ENCODE measurements around the gene ZFP36. TPM values are rescaled to one million over a fixed set of nuclear protein-coding genes. Genes with fewer than 3 reads are reported as not detected.

ZFP36 gene
- total and polyA plus RNA-seq, 5 donors = 38.1 to 203 (median 69.2) TPM

DNA sequence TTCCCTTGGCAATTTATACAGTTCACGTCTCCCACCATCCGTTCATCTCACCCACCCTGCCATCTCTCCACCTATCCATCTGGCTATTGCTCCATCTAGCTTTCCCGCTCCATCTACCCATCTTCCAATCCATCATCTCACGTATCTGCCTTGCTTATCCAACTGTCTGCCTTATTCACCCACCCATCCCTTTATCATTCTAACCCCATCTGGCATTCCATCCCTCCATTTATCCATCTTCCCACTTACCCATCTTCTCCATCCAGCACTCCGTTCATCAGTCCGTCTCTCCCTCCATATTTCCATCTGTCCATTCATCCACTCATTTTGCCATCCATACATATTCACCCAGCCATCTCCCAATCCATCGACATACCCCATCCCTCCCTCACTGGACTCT lies 19.1 kb downstream of the ZFP36 start:
- Histone ChIP-seq H3K27ac (ENCODE audit: low read length) (no peak overlapping the region), H3K27me3 (ENCODE audit: control insufficient read depth, insufficient read depth) (no peaks in the 10 kb centered on the region), H3K4me1 (ENCODE audit: control insufficient read depth, insufficient read depth, low read length) (peaks cover 4% of the 10 kb centered on the region), H3K9me3 (ENCODE audit: control insufficient read depth, low read length) (no peaks in the 10 kb centered on the region), H3K4me3 (ENCODE audit: low read length) (no peak overlapping the region)
- intact Hi-C loops (cut with DNase I) = no loop called here
- ATAC-seq (no peak), DNase-seq (peak in 1 of 3 donors; percentile 6)
- WGBS = 88% methylated on average over 7 of the region's 7 CpGs

DNA sequence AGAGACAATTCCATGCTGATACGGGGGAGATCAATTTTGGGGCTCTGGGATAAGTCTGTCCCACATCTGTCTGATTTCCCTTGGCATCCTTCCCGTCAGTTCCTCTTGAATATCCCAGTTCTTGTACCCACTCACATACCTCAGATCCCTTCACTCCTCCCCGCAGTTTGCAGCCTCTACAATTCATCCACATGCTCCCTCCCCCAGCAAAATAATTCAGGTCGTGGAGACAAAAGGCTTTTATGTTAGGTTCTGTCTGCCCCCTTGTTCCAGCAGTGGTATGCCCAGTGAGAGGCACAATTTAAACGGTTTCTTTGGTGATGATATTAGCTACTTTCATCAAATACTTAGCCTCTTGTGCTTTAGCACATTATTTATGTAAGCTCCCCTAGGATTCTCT lies 19.5 kb downstream of the ZFP36 start:
- Histone ChIP-seq H3K4me3 (ENCODE audit: low read length) (no peak overlapping the region), H3K27me3 (ENCODE audit: control insufficient read depth, insufficient read depth) (no peaks in the 10 kb centered on the region), H3K27ac (ENCODE audit: low read length) (no peak overlapping the region), H3K4me1 (ENCODE audit: control insufficient read depth, insufficient read depth, low read length) (peaks cover 4% of the 10 kb centered on the region), H3K9me3 (ENCODE audit: control insufficient read depth, low read length) (no peaks in the 10 kb centered on the region)
- 53% methylated on average over 5 of the region's 5 CpGs for whole genome bisulfite sequencing
- intact Hi-C loops (cut with DNase I) = no loop called here
- ATAC-seq (no peak), DNase-seq (no peak)

- 89% methylated on average over 11 of the region's 11 CpGs for WGBS
- ATAC-seq (no peak), DNase-seq (peak in 1 of 3 donors; percentile 21)
- H3K27ac ChIP-seq (ENCODE audit: low read length) = no peak overlapping the region
- peaks cover 4% of the 10 kb centered on the region for H3K4me1 ChIP-seq (ENCODE audit: control insufficient read depth, insufficient read depth, low read length)
- no peaks in the 10 kb centered on the region for H3K27me3 ChIP-seq (ENCODE audit: control insufficient read depth, insufficient read depth)
- no peak overlapping the region for H3K4me3 ChIP-seq (ENCODE audit: low read length)
- no peaks in the 10 kb centered on the region for H3K9me3 ChIP-seq (ENCODE audit: control insufficient read depth, low read length)
- intact Hi-C loops (cut with DNase I) = no loop called here
Observed at GRCh38 chr19:39427707-39428106, 21.1 kb downstream of the ZFP36 start.

- intact Hi-C loops (cut with DNase I) = no loop called here
- H3K27me3 ChIP-seq (ENCODE audit: control insufficient read depth, insufficient read depth) = no peaks in the 10 kb centered on the region
- 17% methylated on average over 23 of the region's 23 CpGs for WGBS
- ATAC-seq (peak; percentile 73 to 88), DNase-seq (peak; percentile 83 to 91 (median 91))
- no peaks in the 10 kb centered on the region for H3K9me3 ChIP-seq (ENCODE audit: control insufficient read depth, low read length)
- peaks cover 4% of the 10 kb centered on the region for H3K4me1 ChIP-seq (ENCODE audit: control insufficient read depth, insufficient read depth, low read length)
- H3K27ac ChIP-seq (ENCODE audit: low read length) = peak overlapping the region; percentile 82
- H3K4me3 ChIP-seq (ENCODE audit: low read length) = no peak overlapping the region
Observed at GRCh38 chr19:39428283-39429112, 21.9 kb downstream of the ZFP36 start.

DNA sequence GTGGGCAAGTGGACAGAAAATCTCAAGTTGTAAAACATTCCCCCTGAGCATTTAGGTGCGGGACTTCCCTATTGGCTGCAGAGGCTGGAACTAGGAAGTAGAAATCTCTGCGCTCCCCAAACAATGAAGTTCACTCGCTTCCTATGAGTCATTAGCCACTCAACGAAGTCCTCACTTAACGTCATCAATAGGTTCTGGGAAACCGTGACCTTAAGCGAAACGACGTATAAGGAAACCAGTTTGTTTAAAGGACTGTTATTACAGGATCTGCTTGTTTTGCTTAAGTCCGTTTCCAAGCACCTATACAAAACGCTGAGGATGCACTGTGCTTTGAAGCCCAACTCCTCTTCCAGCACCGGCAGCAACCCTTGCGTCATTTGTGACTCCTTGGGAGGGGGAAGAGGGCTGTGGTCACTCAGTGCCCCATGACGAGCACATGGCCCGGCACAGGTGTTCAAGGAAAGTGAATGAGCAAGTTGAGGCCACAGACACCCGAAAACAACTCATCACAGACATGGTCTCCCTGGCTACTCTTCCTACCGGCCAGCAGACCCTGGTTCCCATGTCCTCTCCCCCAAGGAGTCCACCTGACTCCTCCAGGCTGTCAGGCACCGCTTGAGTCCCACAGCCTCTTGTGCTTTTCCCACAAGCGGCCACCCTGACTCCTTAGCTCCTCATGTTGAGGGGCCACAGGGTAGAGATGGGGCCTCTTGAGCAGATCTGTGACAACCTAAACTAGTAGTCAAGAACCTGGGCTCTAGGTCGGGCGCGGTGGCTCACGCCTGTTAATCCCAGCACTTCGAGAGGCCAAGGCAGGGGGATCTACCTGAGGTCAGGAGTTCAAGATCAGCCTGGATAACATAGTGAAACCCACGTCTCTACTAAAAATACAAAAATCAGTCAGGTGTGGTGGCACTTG lies 24.3 kb downstream of the ZFP36 start:
- Histone ChIP-seq H3K4me1 (ENCODE audit: control insufficient read depth, insufficient read depth, low read length) (peaks cover 7% of the 10 kb centered on the region), H3K4me3 (ENCODE audit: low read length) (no peak overlapping the region), H3K9me3 (ENCODE audit: control insufficient read depth, low read length) (no peaks in the 10 kb centered on the region), H3K27ac (ENCODE audit: low read length) (peak overlapping the region; percentile 13), H3K27me3 (ENCODE audit: control insufficient read depth, insufficient read depth) (no peaks in the 10 kb centered on the region)
- ATAC-seq (peak in 1 of 2 donors; percentile 52), DNase-seq (peak in 2 of 3 donors; percentile 53 to 62)
- intact Hi-C loops (cut with DNase I) = no loop called here
- 62% methylated on average over 25 of the region's 25 CpGs for WGBS

DNA sequence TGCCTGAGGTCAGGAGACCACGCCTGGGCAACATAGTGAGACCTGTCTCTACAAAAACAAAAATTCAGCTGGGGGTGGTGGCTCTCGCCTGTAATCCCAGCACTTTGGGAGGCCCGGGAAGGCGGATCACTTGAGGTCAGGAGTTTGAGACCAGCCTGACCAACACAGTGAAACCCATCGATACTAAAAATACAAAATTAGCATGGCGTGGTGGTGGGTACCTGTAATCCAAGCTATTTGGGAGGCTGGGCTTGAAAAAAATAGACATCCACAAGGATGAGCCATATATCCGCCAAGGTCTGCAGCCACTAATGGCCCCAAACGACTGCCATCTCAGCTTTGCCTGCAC lies 26.0 kb downstream of the ZFP36 start:
- H3K4me3 ChIP-seq (ENCODE audit: low read length) = no peak overlapping the region

DNA sequence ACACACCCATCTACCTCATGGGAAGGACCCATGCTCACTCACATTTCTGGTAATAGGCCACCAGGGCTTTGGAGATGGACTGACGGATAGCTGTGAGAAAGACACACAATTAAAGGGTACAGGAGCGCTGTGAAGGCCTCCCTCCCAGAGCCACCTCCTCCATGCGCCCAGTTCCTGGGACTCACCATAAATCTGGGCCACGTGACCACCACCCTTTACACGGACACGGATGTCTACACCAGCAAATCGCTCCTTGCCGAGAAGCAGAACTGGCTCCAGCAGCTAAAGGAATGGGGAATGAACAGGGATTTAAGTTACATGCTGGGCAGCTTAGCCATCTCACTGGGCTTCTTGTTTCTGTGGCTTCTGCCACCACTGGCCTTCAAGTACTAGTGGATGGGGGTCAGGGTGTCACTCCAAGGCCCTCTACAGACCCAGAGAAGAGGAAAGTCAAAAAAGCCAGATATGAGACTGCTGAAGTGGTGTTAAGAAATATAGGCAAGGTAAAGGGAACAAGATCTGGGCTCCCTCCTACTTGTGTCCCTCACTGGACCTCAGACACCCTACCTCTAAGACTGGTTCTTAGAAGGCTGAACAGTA lies 26.9 kb downstream of the ZFP36 start:
- ATAC-seq = no peak
- no peak overlapping the region for H3K4me3 ChIP-seq (ENCODE audit: low read length)
- 93% methylated on average over 8 of the region's 8 CpGs for WGBS
- intact Hi-C loops (cut with DNase I) = no loop called here
- no peaks in the 10 kb centered on the region for H3K27me3 ChIP-seq (ENCODE audit: control insufficient read depth, insufficient read depth)
- peak in 1 of 3 donors; percentile 27 for DNase-seq
- no peaks in the 10 kb centered on the region for H3K9me3 ChIP-seq (ENCODE audit: control insufficient read depth, low read length)
- H3K4me1 ChIP-seq (ENCODE audit: control insufficient read depth, insufficient read depth, low read length) = peaks cover 5% of the 10 kb centered on the region
- H3K27ac ChIP-seq (ENCODE audit: low read length) = no peak overlapping the region

More for the DNA sequence above, 26.0 kb downstream of the ZFP36 start:
- intact Hi-C loops (cut with DNase I) = no loop called here
- DNase-seq (peak in 1 of 3 donors; percentile 36), ATAC-seq (no peak)
- Histone ChIP-seq H3K27me3 (ENCODE audit: control insufficient read depth, insufficient read depth) (no peaks in the 10 kb centered on the region), H3K9me3 (ENCODE audit: control insufficient read depth, low read length) (no peaks in the 10 kb centered on the region), H3K4me1 (ENCODE audit: control insufficient read depth, insufficient read depth, low read length) (peaks cover 7% of the 10 kb centered on the region), H3K27ac (ENCODE audit: low read length) (no peak overlapping the region)
- WGBS = 97% methylated on average over 8 of the region's 8 CpGs

- Histone ChIP-seq H3K9me3 (ENCODE audit: control insufficient read depth, low read length) (no peaks in the 10 kb centered on the region), H3K4me1 (ENCODE audit: control insufficient read depth, insufficient read depth, low read length) (peaks cover 3% of the 10 kb centered on the region), H3K27ac (ENCODE audit: low read length) (no peak overlapping the region), H3K27me3 (ENCODE audit: control insufficient read depth, insufficient read depth) (no peaks in the 10 kb centered on the region), H3K4me3 (ENCODE audit: low read length) (peak overlapping the region; percentile 88)
- intact Hi-C loops (cut with DNase I) = no loop called here
- peak in 1 of 3 donors; percentile 33 for DNase-seq
- WGBS = 52% methylated on average over 10 of the region's 10 CpGs
- ATAC-seq = no peak
Observed at GRCh38 chr19:39434123-39435076, 27.8 kb downstream of the ZFP36 start.

DNA sequence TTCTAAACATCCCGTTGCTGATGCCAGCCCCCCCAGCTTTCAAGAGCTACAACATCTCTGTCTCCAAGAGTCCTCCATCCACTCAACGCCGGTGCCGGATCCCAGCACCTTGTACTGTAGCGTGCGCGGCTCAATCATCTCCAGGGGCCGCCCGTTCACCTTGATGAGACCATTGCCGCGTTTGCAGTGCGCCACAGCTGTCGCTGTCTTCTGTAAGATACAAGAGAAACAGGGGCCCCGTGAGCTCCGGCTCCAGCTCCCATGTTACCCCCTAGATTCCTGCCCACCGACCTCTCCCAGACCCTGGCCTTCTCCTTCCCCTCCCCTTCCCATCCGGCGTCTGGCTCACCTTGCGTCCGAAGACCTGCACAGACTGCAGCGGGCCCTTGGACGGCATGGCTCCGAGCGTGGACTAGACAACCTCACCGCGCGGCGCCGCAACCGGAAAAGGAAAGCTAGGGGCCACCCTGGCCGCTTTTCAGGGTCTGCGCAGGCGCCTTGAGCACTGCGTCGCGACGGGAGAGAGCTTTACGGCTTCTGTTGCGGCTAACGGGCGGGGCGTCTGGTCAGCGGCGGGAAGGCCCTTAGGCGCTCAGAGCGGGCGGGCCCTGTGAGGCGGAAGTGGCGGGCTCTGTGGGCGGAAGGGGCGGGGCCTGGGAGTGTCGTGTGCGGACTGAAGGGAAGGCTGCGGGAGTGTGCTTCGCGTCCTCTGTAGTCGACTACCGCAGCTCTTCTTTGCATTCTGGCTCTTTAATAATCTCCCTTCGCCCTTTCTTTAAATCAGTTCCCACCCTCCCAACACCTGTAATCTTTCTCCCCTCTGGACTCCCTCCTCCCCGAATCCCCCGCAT lies 29.1 kb downstream of the ZFP36 start, which contains the start of gene RPS16:
Gene RPS16, minus strand, starts transcription at position 451 of the 851 bp plus-strand sequence. Its CDS starts 54 bp downstream, at position 397.
- H3K4me1 ChIP-seq (ENCODE audit: control insufficient read depth, insufficient read depth, low read length) = peaks cover 3% of the 10 kb centered on the region
- H3K9me3 ChIP-seq (ENCODE audit: control insufficient read depth, low read length) = no peaks in the 10 kb centered on the region
- peak; percentile 99 to 100 (median 100) for DNase-seq
- no peaks in the 10 kb centered on the region for H3K27me3 ChIP-seq (ENCODE audit: control insufficient read depth, insufficient read depth)
- peak within 1 kb of the TSS; percentile 84 for H3K27ac ChIP-seq (ENCODE audit: low read length)
- ATAC-seq = peak; percentile 97 to 99
- intact Hi-C loops (cut with DNase I) = no loop called here
- under 1% methylated on average over 61 of the region's 61 CpGs for WGBS
- peak within 1 kb of the TSS; percentile 88 for H3K4me3 ChIP-seq (ENCODE audit: low read length)

Measured in right cardiac atrium (tissue), 5 donors.